Heart right ventricle (tissue), 16 donors: Measurements from ENCODE around the gene MPHOSPH9. TPM values are rescaled to one million over a fixed set of nuclear protein-coding genes. Genes with fewer than 3 reads are reported as not detected.

Experiments used
- ATAC-seq, 8 donors: fragments of 200-7000 bp; cut with Tn5 transposase; one replicate each; pipeline ENCODE4 v1.9.1; 2020; ENCODE audit warnings: mild to moderate bottlenecking in 8 of 8, moderate library complexity in 8 of 8, moderate number of reproducible peaks in 1 of 8
- DNase-seq, 2 donors: peaks; one replicate each; pipeline ENCODE4 v3.0.0-alpha.2; 2020
- H3K27ac ChIP-seq, 10 donors: fragments of 200-600 bp; sonication (generic) in 2 of 10; one replicate each; pipeline versions ENCODE4 v1.5.0 to v1.8.0; 2020 to 2022; ENCODE audit warnings: mild to moderate bottlenecking in 3 of 10
- H3K27me3 ChIP-seq, 7 donors: fragments of 200-600 bp; one replicate each; pipeline ENCODE4 v1.8.0; 2021 to 2022; ENCODE audit warnings: mild to moderate bottlenecking in 2 of 7
- H3K36me3 ChIP-seq, 9 donors: fragments of 200-600 bp; sonication (generic) in 1 of 9; one replicate each; pipeline versions ENCODE4 v1.5.0 to v1.8.0; 2020 to 2022; ENCODE audit warnings: mild to moderate bottlenecking in 2 of 9
- H3K4me1 ChIP-seq, 9 donors: fragments of 200-600 bp; sonication (generic) in 1 of 9; one replicate each; pipeline versions ENCODE4 v1.5.0 to v1.8.0; 2020 to 2022; ENCODE audit warnings: mild to moderate bottlenecking in 4 of 9
- H3K4me3 ChIP-seq, 10 donors: fragments of 200-600 bp; sonication (generic) in 2 of 10; one replicate each; pipeline versions ENCODE4 v1.5.0 to v1.8.0; 2020 to 2022; ENCODE audit warnings: mild to moderate bottlenecking in 7 of 10, moderate library complexity in 2 of 10
- H3K9me3 ChIP-seq, 11 donors: fragments of 200-600 bp in 10 of 11; sonication (generic) in 2 of 11; one replicate each; pipeline versions ENCODE4 v1.5.0 to v1.8.0; 2013 to 2022; ENCODE audit warnings: mild to moderate bottlenecking in 2 of 11, control low read depth in 1 of 11, moderate library complexity in 1 of 11
- CTCF ChIP-seq, 9 donors: fragments of 200-600 bp; sonication (generic) in 2 of 9; IDR thresholded peaks; one replicate each; pipeline versions ENCODE4 v1.5.0 to v1.8.0; 2021 to 2022; ENCODE audit warnings: antibody characterized with exemption in 9 of 9, mild to moderate bottlenecking in 5 of 9, moderate library complexity in 1 of 9
- WGBS, 2 donors: extraction: QIAGEN DNeasy Blood & Tissue Kit; methylation state at CpG; one replicate each; pipeline ENCODE4 v1.1.7; 2013; ENCODE audit warnings: inconsistent platforms in 1 of 2; 5-methylcytosine and 5-hydroxymethylcytosine counted together
- intact Hi-C, 10 donors: fragments of 100-400 bp; cut with DNase I; formaldehyde crosslinking; loops; one replicate each; pipeline versions ENCODE4 v1.11.1 to v1.14.2; 2022
- polyA plus RNA-seq, 2 donors: library from polyadenylated mRNA; stranded (reverse); fragments of 200-250 nt; gene quantifications; one replicate each; pipeline ENCODE4 v1.2.3, GENCODE V29; 2013
- total RNA-seq, 10 donors: library from RNA; stranded (reverse); fragmentation: NEBNext Ultra II Directional in 3 of 10; extraction: Animal tissue kit (Norgen Biotek cat#: 25700) in 3 of 10; gene quantifications; one replicate each; pipeline versions ENCODE4 v1.2.1 to v1.2.4, GENCODE V29; 2021 to 2023
- donor health status: Arrhythmogenic right ventricular cardiomyopathy.
- donor health status: ischemic (EF 13 %, LVEDD 7.1; RV severe dilation, severe dysfunction).
- donor health status: healthy with polysubstance abuse.
- donor health status: DM: no; HTN: yes; CAD: no.
- donor health status: DM: no; HTN: no; CAD: no.
- donor health status: ischemic (EF 25% LVEDD 6.9; RV normal size, moderate dysfunction).
- donor health status: ischemic (EF 25% LVEDD 5.7; RV mildly dilated, moderate dysfunction).
- donor health status: healthy.
- donor health status: DM: yes; HTN: yes; CAD: no.
- donor health status: Ischemic cardiomyopathy.
- donor health status: ischemic (EF 35%, LVEDD 5.7; RV mildly dilated, moderate dysfunction).
- donor health status: nonischemic (EF 11% LVEDD 7.7; RV severe dilation, severe dysfunction).
- donor health status: DM: yes; HTN: yes; CAD: no.
- donor health status: PGD.
- donor health status: ischemic (EF 29% LVEDD 5.4; RV normal size, mild dysfunction).
- donor health status: nonischemic (EF 23%, LVEDD 6.1; RV moderate dilation, normal function).

The MPHOSPH9 gene
- total and polyA plus RNA-seq, 12 donors: 4.1 to 33.6 (median 25.7) TPM

GRCh38 chr12:123270214-123271000 lies 37.5 kb upstream of the MPHOSPH9 start:
- Histone ChIP-seq H3K4me1 (peaks cover 3 to 43% (median 36%) of the 10 kb centered on the region in 9 donors), H3K36me3 (peaks cover 0 to 19% (median 0%) of the 10 kb centered on the region in 9 donors), H3K27me3 (no peaks in the 10 kb centered on the region), H3K27ac (peak overlapping the region; percentile 54 to 90 (median 84)), H3K9me3 (no peaks in the 10 kb centered on the region), H3K4me3 (peak overlapping the region; percentile 63 to 95 (median 75))
- ATAC-seq (peak in 7 of 8 donors; percentile 2 to 27 (median 6)), DNase-seq (peak; percentile 21 to 27)
- intact Hi-C loops: loop anchor here in 1 of 10 donors (2.0 kb wide), 1 partner anchor 312 kb away; no protein-coding TSS in a partner anchor
- TF ChIP-seq CTCF (IDR thresholded peaks at IDR 0.05): no peak
- 0 to 1% methylated on average over 47 to 51 of the region's 51 CpGs for WGBS, 2 donors

- ATAC-seq (peak in 2 of 8 donors; percentile 13 to 22), DNase-seq (no peak)
- Histone ChIP-seq H3K27ac (peak overlapping the region; percentile 42 to 90 (median 84)), H3K4me3 (peak overlapping the region; percentile 63 to 95 (median 75)), H3K36me3 (peaks cover 0 to 24% (median 2%) of the 10 kb centered on the region in 9 donors), H3K9me3 (no peaks in the 10 kb centered on the region), H3K4me1 (peaks cover 3 to 43% (median 36%) of the 10 kb centered on the region in 9 donors), H3K27me3 (no peaks in the 10 kb centered on the region)
- WGBS, 2 donors: 0 to 1% methylated on average over 7 of the region's 7 CpGs
- TF ChIP-seq CTCF (IDR thresholded peaks at IDR 0.05): no peak
- intact Hi-C loops: loop anchor here in 3 of 10 donors (2.0 to 10.0 kb wide), 3 partner anchors 85 to 325 kb away; no protein-coding TSS in a partner anchor
Measured at GRCh38 chr12:123269896-123270213, 36.9 kb upstream of the MPHOSPH9 start.

- Histone ChIP-seq H3K27ac (peak overlapping the region; percentile 42 to 90 (median 84)), H3K36me3 (peaks cover 0 to 28% (median 6%) of the 10 kb centered on the region in 9 donors), H3K9me3 (no peaks in the 10 kb centered on the region), H3K4me1 (peaks cover 3 to 43% (median 36%) of the 10 kb centered on the region in 9 donors), H3K4me3 (peak overlapping the region; percentile 63 to 95 (median 75)), H3K27me3 (no peaks in the 10 kb centered on the region)
- ATAC-seq (peak; percentile 53 to 82 (median 70)), DNase-seq (peak; percentile 72)
- 9 to 12% methylated on average over 32 of the region's 32 CpGs for WGBS, 2 donors
- TF ChIP-seq CTCF (IDR thresholded peaks at IDR 0.05): peak in 6 of 9 donors; percentile 6 to 38 (median 32)
- intact Hi-C loops: loop anchor here in 2 of 10 donors (10.0 kb wide), 2 partner anchors 85 to 325 kb away; no protein-coding TSS in a partner anchor
Measured at GRCh38 chr12:123269395-123269892, 36.5 kb upstream of the MPHOSPH9 start.

- Histone ChIP-seq H3K4me3 (peak overlapping the region in 7 of 10 donors; percentile 72 to 95 (median 77)), H3K9me3 (no peaks in the 10 kb centered on the region), H3K27me3 (no peaks in the 10 kb centered on the region), H3K27ac (peak overlapping the region in 9 of 10 donors; percentile 76 to 90 (median 84)), H3K4me1 (peaks cover 3 to 43% (median 36%) of the 10 kb centered on the region in 9 donors), H3K36me3 (peaks cover 0 to 34% (median 6%) of the 10 kb centered on the region in 9 donors)
- TF ChIP-seq CTCF (IDR thresholded peaks at IDR 0.05): no peak
- WGBS, 2 donors: 78 to 80% methylated on average over 13 of the region's 13 CpGs
- ATAC-seq (peak in 2 of 8 donors; percentile 3 to 9), DNase-seq (no peak)
- intact Hi-C loops: loop anchor here in 2 of 10 donors (10.0 kb wide), 2 partner anchors 86 to 326 kb away; no protein-coding TSS in a partner anchor
Measured at GRCh38 chr12:123268850-123269249, 35.9 kb upstream of the MPHOSPH9 start.
